ENCODE data around the gene MTPN. TPM values are rescaled to one million over a fixed set of nuclear protein-coding genes. Genes with fewer than 3 reads are reported as not detected.

MTPN gene
- total and polyA plus RNA-seq, 5 donors from 2014 or later = 75.3 to 121 (median 104) TPM

DNA sequence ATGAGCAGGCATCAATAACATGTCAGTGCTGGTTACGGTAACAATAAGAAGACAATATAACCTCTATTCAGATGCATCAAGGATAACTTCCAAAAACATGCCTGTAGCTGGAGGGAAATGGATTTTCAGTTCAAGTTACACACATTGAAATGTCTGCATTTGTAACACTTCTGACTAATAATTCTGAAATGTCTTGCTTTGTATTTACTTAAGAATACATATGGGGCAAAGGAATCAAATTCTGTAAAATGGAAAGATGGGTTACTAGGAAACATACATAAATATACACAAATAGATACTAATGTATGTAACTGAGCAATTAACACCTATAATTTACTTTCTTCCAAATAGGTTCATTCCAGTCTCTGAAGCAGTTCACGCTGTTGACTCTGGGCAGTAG, 18.6 kb upstream of the MTPN start:
- no peak for ATAC-seq (ENCODE audit: low read depth in 2 of 2)
- no peaks in the 10 kb centered on the region for H3K4me1 ChIP-seq (ENCODE audit: control insufficient read depth, insufficient read depth, low read length, poor library complexity, severe bottlenecking)
- no peak overlapping the region for H3K27ac ChIP-seq (ENCODE audit: insufficient read depth, low read length, poor library complexity, severe bottlenecking)
- no peaks in the 10 kb centered on the region for H3K9me3 ChIP-seq (ENCODE audit: control insufficient read depth in 2 of 2, low read length in 2 of 2)
- no peaks in the 10 kb centered on the region for H3K27me3 Mint-ChIP-seq
- DNase-seq = no peak
- H3K4me1 Mint-ChIP-seq = peaks cover 0 to 20% (median 12%) of the 10 kb centered on the region in 4 donors
- H3K4me3 Mint-ChIP-seq = no peak overlapping the region
- no peak overlapping the region for H3K4me3 ChIP-seq (ENCODE audit: low read depth, low read length)
- no peaks in the 10 kb centered on the region for H3K27me3 ChIP-seq (ENCODE audit: control insufficient read depth, insufficient read depth, low read length)
- H3K27ac Mint-ChIP-seq = no peak overlapping the region
- peaks cover 5% of the 10 kb centered on the region for H3K36me3 Mint-ChIP-seq
- no peaks in the 10 kb centered on the region for H3K36me3 ChIP-seq (ENCODE audit: control insufficient read depth, insufficient read depth, low read length)
- peaks cover 0 to 4% (median 0%) of the 10 kb centered on the region in 7 donors for H3K9me3 Mint-ChIP-seq

DNA sequence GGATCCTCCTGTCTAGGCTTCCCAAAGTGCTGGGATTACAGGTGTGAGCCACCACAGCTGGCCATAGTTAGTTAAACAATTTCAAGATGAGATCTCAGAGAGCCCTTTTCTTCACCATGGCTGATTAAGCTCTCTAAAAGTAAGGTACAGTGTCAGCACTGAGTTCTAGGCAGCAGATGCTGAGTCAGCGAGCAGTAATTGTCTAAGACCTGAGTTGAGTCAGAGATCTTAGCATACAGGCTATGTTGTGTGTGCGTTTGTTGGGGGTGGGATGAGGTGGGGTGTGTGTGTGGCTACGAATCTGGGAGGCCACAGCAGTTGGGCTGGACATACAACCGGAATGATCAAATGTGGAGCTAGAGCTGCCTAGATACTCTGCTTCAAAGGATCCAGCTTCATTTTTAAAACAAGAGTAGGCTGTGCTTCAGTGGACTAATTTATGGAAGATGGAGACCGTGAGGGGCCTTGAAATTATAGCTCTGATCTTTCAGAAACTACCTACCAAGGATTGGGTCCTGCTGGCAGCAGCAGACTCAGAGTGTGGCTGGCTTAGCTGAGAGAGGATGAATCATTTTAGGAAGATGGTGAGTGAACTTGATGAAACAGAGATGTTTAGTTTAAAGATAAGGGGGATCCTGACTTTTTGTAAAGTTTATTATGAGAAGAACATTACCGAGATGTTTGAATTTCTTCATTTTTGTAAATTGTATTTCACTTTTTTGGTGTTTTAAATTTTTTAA, 17.5 kb upstream of the MTPN start:
- Histone ChIP-seq H3K4me1 (ENCODE audit: control insufficient read depth, insufficient read depth, low read length, poor library complexity, severe bottlenecking) (no peaks in the 10 kb centered on the region), H3K36me3 (ENCODE audit: control insufficient read depth, insufficient read depth, low read length) (no peaks in the 10 kb centered on the region), H3K9me3 (ENCODE audit: control insufficient read depth in 2 of 2, low read length in 2 of 2) (no peaks in the 10 kb centered on the region), H3K27me3 (ENCODE audit: control insufficient read depth, insufficient read depth, low read length) (no peaks in the 10 kb centered on the region), H3K27ac (ENCODE audit: insufficient read depth, low read length, poor library complexity, severe bottlenecking) (no peak overlapping the region), H3K4me3 (ENCODE audit: low read depth, low read length) (no peak overlapping the region)
- H3K4me1 Mint-ChIP-seq = peaks cover 4 to 25% (median 12%) of the 10 kb centered on the region in 4 donors
- H3K4me3 Mint-ChIP-seq = no peak overlapping the region
- H3K36me3 Mint-ChIP-seq = peaks cover 5% of the 10 kb centered on the region
- no peak overlapping the region for H3K27ac Mint-ChIP-seq
- H3K27me3 Mint-ChIP-seq = no peaks in the 10 kb centered on the region
- H3K9me3 Mint-ChIP-seq = peaks cover 0 to 2% (median 0%) of the 10 kb centered on the region in 7 donors
- no peak for ATAC-seq (ENCODE audit: low read depth in 2 of 2)
- no peak for DNase-seq

DNA sequence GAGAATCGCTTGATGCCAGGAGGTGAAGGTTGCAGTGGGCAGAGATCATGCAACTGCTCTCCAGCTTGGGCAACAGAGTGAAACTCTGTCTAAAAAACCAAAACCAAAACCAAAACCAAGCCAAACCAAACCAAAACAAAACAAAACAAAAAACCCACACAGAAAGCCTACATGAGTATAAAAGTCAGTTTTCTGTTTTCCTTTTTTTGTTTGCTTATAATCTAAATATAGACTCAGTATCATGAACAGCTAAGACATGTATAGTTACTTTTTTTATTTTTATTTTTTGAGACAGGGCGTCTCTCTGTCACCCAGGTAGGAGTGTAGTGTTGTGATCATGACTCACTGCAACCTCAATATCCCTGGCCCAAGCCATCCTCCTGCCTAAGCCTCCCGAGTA, 16.8 kb upstream of the MTPN start:
- H3K27me3 ChIP-seq (ENCODE audit: control insufficient read depth, insufficient read depth, low read length) = no peaks in the 10 kb centered on the region
- H3K4me3 ChIP-seq (ENCODE audit: low read depth, low read length) = no peak overlapping the region
- H3K27ac ChIP-seq (ENCODE audit: insufficient read depth, low read length, poor library complexity, severe bottlenecking) = no peak overlapping the region
- Mint-ChIP-seq H3K27ac (no peak overlapping the region), H3K27me3 (no peaks in the 10 kb centered on the region), H3K9me3 (peaks cover 0 to 2% (median 0%) of the 10 kb centered on the region in 7 donors), H3K4me1 (peaks cover 4 to 25% (median 14%) of the 10 kb centered on the region in 4 donors), H3K4me3 (no peak overlapping the region), H3K36me3 (peaks cover 5% of the 10 kb centered on the region)
- H3K36me3 ChIP-seq (ENCODE audit: control insufficient read depth, insufficient read depth, low read length) = no peaks in the 10 kb centered on the region
- ATAC-seq (ENCODE audit: low read depth in 2 of 2) (peak; percentile 34 to 42), DNase-seq (peak in 1 of 3 donors; percentile 53)
- no peaks in the 10 kb centered on the region for H3K4me1 ChIP-seq (ENCODE audit: control insufficient read depth, insufficient read depth, low read length, poor library complexity, severe bottlenecking)
- H3K9me3 ChIP-seq (ENCODE audit: control insufficient read depth in 2 of 2, low read length in 2 of 2) = no peaks in the 10 kb centered on the region

DNA sequence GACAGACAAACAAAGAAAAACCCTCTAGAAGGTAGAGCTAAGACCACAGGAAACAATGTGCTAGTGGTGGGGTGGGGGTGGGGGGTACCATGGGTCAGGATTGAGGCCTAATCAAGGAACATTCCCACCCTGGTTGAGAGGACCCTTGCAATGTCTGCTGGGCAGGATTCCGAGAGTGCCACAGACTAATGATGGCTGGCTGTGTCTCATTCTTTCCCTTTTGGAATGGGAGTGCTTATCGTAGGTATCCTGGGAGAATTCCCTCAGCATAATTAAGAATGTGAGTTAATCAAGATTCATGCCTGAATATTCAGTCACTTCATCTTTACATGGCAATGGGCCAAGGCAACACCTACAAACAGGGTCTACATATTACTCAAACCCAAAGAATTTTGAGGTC, 14.7 kb upstream of the MTPN start:
- no peaks in the 10 kb centered on the region for H3K4me1 ChIP-seq (ENCODE audit: control insufficient read depth, insufficient read depth, low read length, poor library complexity, severe bottlenecking)
- no peak overlapping the region for H3K4me3 Mint-ChIP-seq
- H3K36me3 ChIP-seq (ENCODE audit: control insufficient read depth, insufficient read depth, low read length) = no peaks in the 10 kb centered on the region
- no peak overlapping the region for H3K4me3 ChIP-seq (ENCODE audit: low read depth, low read length)
- peaks cover 5% of the 10 kb centered on the region for H3K36me3 Mint-ChIP-seq
- H3K27me3 Mint-ChIP-seq = peaks cover 5% of the 10 kb centered on the region
- no peaks in the 10 kb centered on the region for H3K9me3 ChIP-seq (ENCODE audit: control insufficient read depth in 2 of 2, low read length in 2 of 2)
- H3K27ac ChIP-seq (ENCODE audit: insufficient read depth, low read length, poor library complexity, severe bottlenecking) = no peak overlapping the region
- H3K9me3 Mint-ChIP-seq = no peaks in the 10 kb centered on the region
- peaks cover 7 to 25% (median 14%) of the 10 kb centered on the region in 4 donors for H3K4me1 Mint-ChIP-seq
- DNase-seq (no peak), ATAC-seq (ENCODE audit: low read depth in 2 of 2) (no peak)
- H3K27me3 ChIP-seq (ENCODE audit: control insufficient read depth, insufficient read depth, low read length) = no peaks in the 10 kb centered on the region
- H3K27ac Mint-ChIP-seq = no peak overlapping the region

DNA sequence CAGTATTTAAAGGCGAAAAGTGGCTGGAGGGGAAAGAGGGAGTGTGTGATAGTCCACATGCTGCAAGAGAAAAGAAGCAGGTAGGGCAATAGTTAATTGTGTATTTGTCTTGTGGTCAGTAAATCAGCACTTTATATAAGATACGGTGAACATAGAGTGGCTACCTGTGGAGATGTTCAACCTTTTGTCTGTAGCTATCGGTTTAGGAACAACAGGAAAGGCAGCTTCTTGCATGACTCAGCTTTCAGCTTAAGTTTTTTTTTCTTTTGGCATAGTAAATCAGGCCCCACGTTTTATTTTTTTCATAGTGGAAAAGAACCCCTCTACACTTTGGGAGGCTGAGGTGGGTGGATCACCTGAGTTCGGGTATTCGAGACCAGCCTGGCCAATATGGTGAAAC, 14.2 kb upstream of the MTPN start:
- H3K27me3 ChIP-seq (ENCODE audit: control insufficient read depth, insufficient read depth, low read length) = no peaks in the 10 kb centered on the region
- no peak for ATAC-seq (ENCODE audit: low read depth in 2 of 2)
- H3K27ac ChIP-seq (ENCODE audit: insufficient read depth, low read length, poor library complexity, severe bottlenecking) = no peak overlapping the region
- no peak overlapping the region for H3K4me3 ChIP-seq (ENCODE audit: low read depth, low read length)
- peak overlapping the region in 1 of 3 donors; percentile 66 for H3K27ac Mint-ChIP-seq
- peaks cover 7 to 25% (median 14%) of the 10 kb centered on the region in 4 donors for H3K4me1 Mint-ChIP-seq
- no peaks in the 10 kb centered on the region for H3K4me1 ChIP-seq (ENCODE audit: control insufficient read depth, insufficient read depth, low read length, poor library complexity, severe bottlenecking)
- H3K9me3 ChIP-seq (ENCODE audit: control insufficient read depth in 2 of 2, low read length in 2 of 2) = no peaks in the 10 kb centered on the region
- peaks cover 5% of the 10 kb centered on the region for H3K36me3 Mint-ChIP-seq
- no peak overlapping the region for H3K4me3 Mint-ChIP-seq
- peaks cover 5% of the 10 kb centered on the region for H3K27me3 Mint-ChIP-seq
- no peak for DNase-seq
- no peaks in the 10 kb centered on the region for H3K36me3 ChIP-seq (ENCODE audit: control insufficient read depth, insufficient read depth, low read length)
- H3K9me3 Mint-ChIP-seq = no peaks in the 10 kb centered on the region

DNA sequence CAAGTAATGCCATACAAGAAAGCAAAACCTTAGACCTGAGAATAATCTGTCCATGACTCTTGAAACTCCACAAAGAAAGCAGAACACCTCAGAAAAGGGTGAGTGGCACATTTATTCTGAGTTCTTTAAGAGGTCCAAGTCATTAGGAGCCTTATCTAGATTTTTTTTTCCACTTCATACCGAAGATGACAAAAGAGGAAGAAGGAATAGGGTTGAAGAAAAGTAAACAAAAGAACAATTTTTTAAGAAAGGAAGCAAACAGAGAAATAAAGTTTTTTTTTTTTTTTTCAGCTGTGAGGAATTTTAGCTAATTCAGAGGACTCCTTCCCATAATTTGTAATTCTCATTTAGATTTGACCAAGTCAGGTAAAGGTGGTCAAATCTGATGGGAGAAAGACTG, 13.1 kb upstream of the MTPN start:
- H3K9me3 Mint-ChIP-seq = no peaks in the 10 kb centered on the region
- Histone ChIP-seq H3K4me1 (ENCODE audit: control insufficient read depth, insufficient read depth, low read length, poor library complexity, severe bottlenecking) (no peaks in the 10 kb centered on the region), H3K4me3 (ENCODE audit: low read depth, low read length) (no peak overlapping the region), H3K27me3 (ENCODE audit: control insufficient read depth, insufficient read depth, low read length) (no peaks in the 10 kb centered on the region), H3K36me3 (ENCODE audit: control insufficient read depth, insufficient read depth, low read length) (no peaks in the 10 kb centered on the region), H3K9me3 (ENCODE audit: control insufficient read depth in 2 of 2, low read length in 2 of 2) (no peaks in the 10 kb centered on the region), H3K27ac (ENCODE audit: insufficient read depth, low read length, poor library complexity, severe bottlenecking) (no peak overlapping the region)
- no peak for DNase-seq
- no peak overlapping the region for H3K4me3 Mint-ChIP-seq
- H3K27ac Mint-ChIP-seq = no peak overlapping the region
- H3K27me3 Mint-ChIP-seq = peaks cover 5% of the 10 kb centered on the region
- no peak for ATAC-seq (ENCODE audit: low read depth in 2 of 2)
- H3K4me1 Mint-ChIP-seq = peaks cover 7 to 29% (median 14%) of the 10 kb centered on the region in 4 donors
- peaks cover 5% of the 10 kb centered on the region for H3K36me3 Mint-ChIP-seq

DNA sequence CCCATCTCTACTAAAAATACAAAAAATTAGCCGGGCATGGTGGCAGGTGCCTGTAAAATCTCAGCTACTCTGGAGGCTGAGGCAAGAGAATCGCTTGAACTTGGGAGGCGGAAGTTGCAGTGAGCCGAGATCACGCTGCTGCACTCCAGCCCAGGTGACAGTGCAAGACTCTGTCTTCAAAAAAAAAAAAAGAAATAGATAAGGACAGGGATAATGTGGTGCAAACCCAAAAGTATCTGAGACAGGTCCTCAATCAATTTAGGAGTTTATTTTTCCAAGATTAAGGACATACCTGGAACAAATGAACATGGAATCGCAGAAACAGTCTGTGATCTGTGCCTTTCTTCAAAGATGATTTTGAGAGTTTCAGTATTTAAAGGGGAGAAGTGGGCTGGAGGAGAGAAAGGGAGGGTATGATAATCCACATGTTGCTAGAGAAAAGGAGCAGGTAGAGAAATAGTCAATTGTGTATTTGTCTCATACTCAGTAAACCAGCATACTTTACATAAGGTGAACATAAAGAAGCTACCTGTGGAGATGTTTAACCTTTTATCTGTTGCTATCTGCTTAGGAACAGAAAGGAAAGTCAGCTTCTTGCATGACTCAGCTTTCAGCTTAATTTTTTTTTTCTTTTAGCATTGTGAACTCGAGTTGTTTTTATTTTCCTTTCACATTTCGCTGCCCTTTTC, 4.9 kb upstream of the MTPN start:
- peak in 1 of 3 donors; percentile 42 for DNase-seq

More for the DNA sequence above, 4.9 kb upstream of the MTPN start:
- peak overlapping the region; percentile 89 for H3K4me3 ChIP-seq (ENCODE audit: low read depth, low read length)
- H3K4me1 Mint-ChIP-seq = peaks cover 33 to 57% (median 43%) of the 10 kb centered on the region in 4 donors
- peak overlapping the region; percentile 81 for H3K27ac ChIP-seq (ENCODE audit: insufficient read depth, low read length, poor library complexity, severe bottlenecking)
- peaks cover 35% of the 10 kb centered on the region for H3K4me1 ChIP-seq (ENCODE audit: control insufficient read depth, insufficient read depth, low read length, poor library complexity, severe bottlenecking)
- H3K9me3 Mint-ChIP-seq = no peaks in the 10 kb centered on the region
- H3K4me3 Mint-ChIP-seq = peak overlapping the region; percentile 74 to 94 (median 85)
- H3K36me3 ChIP-seq (ENCODE audit: control insufficient read depth, insufficient read depth, low read length) = no peaks in the 10 kb centered on the region
- H3K27ac Mint-ChIP-seq = peak overlapping the region; percentile 58 to 90 (median 78)
- no peaks in the 10 kb centered on the region for H3K36me3 Mint-ChIP-seq
- no peaks in the 10 kb centered on the region for H3K27me3 ChIP-seq (ENCODE audit: control insufficient read depth, insufficient read depth, low read length)
- ATAC-seq (ENCODE audit: low read depth in 2 of 2) = no peak
- no peaks in the 10 kb centered on the region for H3K9me3 ChIP-seq (ENCODE audit: control insufficient read depth in 2 of 2, low read length in 2 of 2)
- no peaks in the 10 kb centered on the region for H3K27me3 Mint-ChIP-seq

All from CD4-positive, CD25-positive, alpha-beta regulatory T cell (primary cell).